K562 treated with DMSO at 1 percent for 24 hours (cell line): ENCODE data around the gene WDCP. TPM values are rescaled to one million over a fixed set of nuclear protein-coding genes. Genes with fewer than 3 reads are reported as not detected.

Experiments used
- total RNA-seq: library from RNA; unstranded; fragments of 300-600 nt; gene quantifications from 2 replicates; pipeline ENCODE4 v1.2.3, GENCODE V29; 2022; ENCODE audit warnings: low read depth; ENCODE audit not compliant: insufficient read depth

The WDCP gene, protein sequence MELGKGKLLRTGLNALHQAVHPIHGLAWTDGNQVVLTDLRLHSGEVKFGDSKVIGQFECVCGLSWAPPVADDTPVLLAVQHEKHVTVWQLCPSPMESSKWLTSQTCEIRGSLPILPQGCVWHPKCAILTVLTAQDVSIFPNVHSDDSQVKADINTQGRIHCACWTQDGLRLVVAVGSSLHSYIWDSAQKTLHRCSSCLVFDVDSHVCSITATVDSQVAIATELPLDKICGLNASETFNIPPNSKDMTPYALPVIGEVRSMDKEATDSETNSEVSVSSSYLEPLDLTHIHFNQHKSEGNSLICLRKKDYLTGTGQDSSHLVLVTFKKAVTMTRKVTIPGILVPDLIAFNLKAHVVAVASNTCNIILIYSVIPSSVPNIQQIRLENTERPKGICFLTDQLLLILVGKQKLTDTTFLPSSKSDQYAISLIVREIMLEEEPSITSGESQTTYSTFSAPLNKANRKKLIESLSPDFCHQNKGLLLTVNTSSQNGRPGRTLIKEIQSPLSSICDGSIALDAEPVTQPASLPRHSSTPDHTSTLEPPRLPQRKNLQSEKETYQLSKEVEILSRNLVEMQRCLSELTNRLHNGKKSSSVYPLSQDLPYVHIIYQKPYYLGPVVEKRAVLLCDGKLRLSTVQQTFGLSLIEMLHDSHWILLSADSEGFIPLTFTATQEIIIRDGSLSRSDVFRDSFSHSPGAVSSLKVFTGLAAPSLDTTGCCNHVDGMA
- total RNA-seq: 11.1 and 11.2 TPM in 2 replicates

DNA sequence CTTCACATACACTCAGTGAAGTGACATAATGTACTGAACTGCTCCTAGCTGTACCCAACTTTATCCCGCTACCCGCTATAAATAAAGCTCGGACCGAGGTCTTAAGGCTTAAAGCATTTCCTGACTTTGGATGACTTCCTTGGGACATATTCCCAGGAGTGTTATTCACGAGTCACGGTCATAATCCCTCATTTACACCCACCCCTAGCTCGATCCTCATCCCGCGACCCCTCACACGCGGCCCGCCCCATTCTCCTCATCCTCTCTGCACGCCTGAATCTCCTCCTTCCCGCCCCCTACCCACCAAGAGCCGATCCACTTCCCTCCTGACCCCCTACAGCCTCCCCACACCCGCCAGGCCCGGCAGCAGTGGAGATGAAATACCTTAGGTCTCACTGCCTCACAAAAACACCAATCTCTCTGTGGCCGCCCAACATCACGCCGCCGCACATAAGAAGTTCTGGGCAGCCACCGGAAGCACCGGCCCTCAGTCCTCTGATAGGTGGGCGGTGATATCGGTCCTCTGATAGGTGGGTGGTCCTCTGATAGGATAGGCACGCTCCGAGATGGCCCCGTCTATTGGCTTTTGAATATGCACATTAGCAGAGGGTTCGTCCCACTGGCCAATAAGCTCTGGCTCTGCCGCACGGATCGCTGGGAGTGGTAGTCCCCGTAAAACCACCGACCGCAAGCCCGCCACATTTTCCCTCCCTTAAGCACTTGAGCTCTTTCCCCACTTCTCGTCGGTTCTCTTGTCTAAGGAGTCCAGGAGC is at the start of gene WDCP:
Gene WDCP, minus strand, starts transcription at position 462 of the 773 bp plus-strand sequence. CDS start 7,897 bp downstream, outside the sequence.

DNA sequence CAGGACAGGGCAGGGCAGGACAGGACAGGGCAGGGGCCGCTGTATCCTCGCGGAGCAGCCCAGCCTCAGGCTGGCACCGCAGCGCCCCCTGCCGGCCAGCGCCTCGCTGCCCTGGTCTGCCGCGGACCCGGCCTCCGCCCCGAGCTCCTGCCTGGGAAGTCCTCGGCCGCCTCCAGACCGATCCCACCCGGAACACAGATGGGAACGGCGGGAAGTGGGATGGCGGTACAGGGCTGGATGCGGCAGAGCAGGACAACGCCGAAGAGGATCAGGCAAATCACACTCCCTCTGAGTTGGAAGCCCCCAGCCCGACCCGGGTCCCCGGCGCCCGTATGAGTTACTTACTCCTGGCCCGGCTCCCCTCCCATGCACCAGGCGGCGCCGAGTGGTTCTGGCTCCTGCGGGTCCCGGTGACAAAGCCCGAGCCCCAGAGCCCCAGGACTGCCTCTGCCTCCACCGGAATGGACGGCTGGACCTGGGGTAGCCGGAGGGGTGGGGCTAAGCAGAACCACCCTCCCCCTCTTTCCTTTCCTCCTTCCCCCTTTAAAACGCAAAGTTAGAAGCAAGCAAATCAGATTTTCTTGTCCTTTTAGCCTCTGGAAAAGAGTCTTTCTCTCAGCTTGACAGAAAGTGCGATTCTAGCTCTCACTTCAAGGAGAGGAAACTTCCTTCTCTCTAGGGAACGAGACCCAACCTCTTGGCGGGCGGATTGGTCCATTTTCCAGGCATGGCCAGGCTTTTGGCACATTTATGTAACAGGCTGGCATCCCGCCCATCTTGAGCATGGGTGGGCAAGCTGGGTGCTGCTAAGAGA is 37.4 kb upstream of the WDCP start, which contains the start of gene TP53I3:
Gene TP53I3, minus strand, starts transcription at position 449 of the 814 bp plus-strand sequence. CDS start 508 bp downstream, outside the sequence.

DNA sequence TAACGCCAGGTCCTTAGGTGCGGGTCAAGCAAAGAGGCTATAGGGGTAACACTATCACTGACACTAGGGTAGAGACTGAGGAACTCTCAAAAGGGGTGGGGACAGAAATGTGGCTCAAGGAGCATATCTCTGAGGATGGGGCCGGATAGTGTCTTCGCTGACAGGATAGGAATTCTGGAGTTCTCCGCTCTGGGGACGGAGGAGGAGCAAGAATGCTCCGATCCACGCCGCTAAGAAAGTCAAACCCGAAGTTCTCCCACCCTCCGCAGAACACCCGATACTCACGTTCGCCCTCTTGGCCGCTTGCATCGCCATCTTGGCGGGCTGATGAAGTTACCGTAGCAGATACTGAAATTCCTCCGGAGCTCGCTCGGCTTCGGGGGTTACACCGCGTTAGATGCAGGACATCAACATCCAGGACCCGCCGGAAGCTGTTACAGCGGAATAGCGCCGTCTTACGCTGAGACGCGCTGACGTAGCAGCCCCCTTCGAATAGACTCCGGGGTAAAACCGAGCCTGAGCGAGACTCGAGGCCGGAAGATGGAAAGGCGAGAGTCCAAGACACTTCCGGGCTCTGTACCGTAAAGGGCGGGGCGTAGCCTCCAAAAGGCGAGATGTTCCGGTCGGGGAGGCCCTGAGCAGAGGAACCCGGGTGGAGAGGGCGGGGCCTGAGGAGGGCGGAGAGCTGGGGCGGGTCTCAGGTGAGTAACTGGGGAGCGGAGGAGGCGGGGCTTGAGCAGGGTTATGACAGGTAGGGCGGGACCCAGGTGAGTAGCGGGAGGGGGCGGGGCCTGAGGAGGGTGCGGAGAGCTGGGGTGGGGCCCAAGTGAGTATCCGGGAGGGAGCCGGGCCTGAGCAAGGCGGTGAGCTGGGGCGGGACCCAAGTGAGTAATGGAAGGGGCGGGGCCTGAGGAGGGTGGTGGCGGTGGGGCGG is 29.0 kb upstream of the WDCP start, which contains the start of gene SF3B6:
Gene SF3B6, minus strand, starts transcription at position 412 of the 934 bp plus-strand sequence. Its CDS starts 97 bp downstream, at position 315.

DNA sequence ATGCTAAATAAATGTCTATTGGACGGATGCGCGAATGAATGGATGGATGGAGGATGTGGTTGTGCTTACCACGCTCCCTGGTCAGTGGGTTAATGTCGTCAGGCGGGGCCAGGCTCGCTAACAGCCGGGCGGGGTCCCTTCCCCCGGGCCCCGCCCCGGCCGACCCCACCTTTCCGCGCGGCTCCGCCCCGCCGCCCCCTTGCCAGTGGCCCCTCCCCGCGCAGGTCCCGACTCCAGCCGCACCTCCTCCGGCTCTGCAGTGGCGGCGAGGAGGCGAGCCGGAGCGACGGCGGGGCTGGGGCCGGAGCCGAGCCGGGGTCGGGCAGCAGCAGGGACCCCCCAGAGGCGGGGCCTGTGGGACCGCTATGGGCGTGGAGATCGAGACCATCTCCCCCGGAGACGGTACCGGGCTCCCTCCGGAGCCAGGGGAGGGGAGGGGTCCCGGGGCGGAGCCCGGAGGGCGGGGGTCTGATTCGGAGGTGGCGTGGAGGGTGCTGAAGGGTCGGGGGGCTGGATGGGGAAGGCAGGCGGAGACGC is 2.4 kb upstream of the WDCP start, which contains the start of gene FKBP1B:
Gene FKBP1B, plus strand, starts transcription at position 257 of the 537 bp plus-strand sequence. Its CDS starts 109 bp downstream, at position 366.

GRCh38 chr2:24009680-24010476 is 37.3 kb downstream of the WDCP start, which contains the start of gene MFSD2B:
TSS of gene MFSD2B (plus strand) at chr2:24010085. CDS start at chr2:24010097, 12 bp downstream.

Other genes starting within 250 kb of the WDCP start
- gene ATAD2B, start 120.3 kb downstream of the WDCP start, total RNA-seq: 7.1 and 8.5 TPM in 2 replicates
- gene UBXN2A, start 106.9 kb downstream of the WDCP start, total RNA-seq: 8.8 and 9.0 TPM in 2 replicates
- 2.2 and 3.4 TPM in 2 replicates for gene MFSD2B, start 37.3 kb downstream of the WDCP start, total RNA-seq
- 1.3 and 1.4 TPM in 2 replicates for gene FKBP1B, start 2.4 kb upstream of the WDCP start, total RNA-seq
- 143 and 150 TPM in 2 replicates for gene SF3B6, start 28.9 kb upstream of the WDCP start, total RNA-seq
- 16.8 and 20.0 TPM in 2 replicates for gene TP53I3, start 37.4 kb upstream of the WDCP start, total RNA-seq
- 1.4 and 1.5 TPM in 2 replicates for gene PFN4, start 75.9 kb upstream of the WDCP start, total RNA-seq
- gene FAM228B, start 76.1 kb upstream of the WDCP start, total RNA-seq: 3.1 and 10.5 TPM in 2 replicates
- gene FAM228A, start 127.7 kb upstream of the WDCP start, total RNA-seq: 0.15 TPM in 1 of 2 replicates, not detected in the other